ENCODE results near the gene TAF15. TPM values are rescaled to one million over a fixed set of nuclear protein-coding genes. Genes with fewer than 3 reads are reported as not detected.

The TAF15 gene
- polyA plus RNA-seq, 1 of the 3 experiments (the other 2 are of a cell fraction) = 78.0 TPM

- no peak for DNase-seq
- Histone ChIP-seq H3K9me3 (no peaks in the 10 kb centered on the region), H3K79me2 (ENCODE audit: insufficient read depth) (peaks cover 71% of the 10 kb centered on the region), H3K4me1 (ENCODE audit: control insufficient read depth in 1 of 2, insufficient read depth in 2 of 2, low read depth in 1 of 2, low read length in 1 of 2) (no peaks in the 10 kb centered on the region), H3K4me2 (no peak overlapping the region), H4K20me1 (ENCODE audit: insufficient read depth) (0 out of 2 replicates have a peak, but pooled peaks cover 4% of the 10 kb centered on the region), H3K27me3 (ENCODE audit: insufficient read depth) (no peaks in the 10 kb centered on the region), H3K9me2 (no peaks in the 10 kb centered on the region), H3K4me3 (ENCODE audit: low read depth in 2 of 2, low read length in 1 of 2) (no peak overlapping the region), H3F3A (replicated peaks; ENCODE audit: insufficient read depth) (peaks cover 3% of the 10 kb centered on the region), H3K9ac (no peak overlapping the region), H3K36me3 (replicated peaks in 1 of 2; ENCODE audit: control insufficient read depth in 1 of 2, insufficient read depth in 2 of 2, low read length in 1 of 2) (peaks cover 68 to 82% of the 10 kb centered on the region in 2 experiments), H3K27ac (ENCODE audit: low read depth in 2 of 2, low read length in 1 of 2) (no peak overlapping the region), H2AFZ (ENCODE audit: low read depth) (no peak overlapping the region)
- TF ChIP-seq ZBTB33 (IDR thresholded peaks at IDR 0.05; ENCODE audit: borderline replicate concordance, low read depth) (no peak), CHD2 (IDR thresholded peaks at IDR 0.05; ENCODE audit: low read length, partially characterized antibody) (no peak), USF2 (IDR thresholded peaks at IDR 0.05; ENCODE audit: borderline replicate concordance, low read depth, low read length) (no peak), GATA2 (CRISPR knock-in tag; IDR thresholded peaks at IDR 0.05) (no peak), ELF1 (IDR thresholded peaks at IDR 0.05) (no peak), USF1 (IDR thresholded peaks at IDR 0.05; ENCODE audit: borderline replicate concordance, low read depth) (no peak)
- POLR2A ChIA-PET = no interaction called here
- 88% methylated on average over 1 of the region's 1 CpG for WGBS (ENCODE audit: low lambda C conversion rate)
- CTCF ChIA-PET = interaction anchor here (0.8 to 1.4 kb wide), 4 partner anchors 13 to 61 kb away, joined by 3 to 4 read pairs (median 3); no protein-coding TSS in a partner anchor
Observed at GRCh38 chr17:35825206-35825605, 15.9 kb downstream of the TAF15 start.

- no peaks in the 10 kb centered on the region for H3K9me3 ChIP-seq
- H2AFZ ChIP-seq (ENCODE audit: low read depth) = no peak overlapping the region
- no peak overlapping the region for H3K9ac ChIP-seq
- TF ChIP-seq ZBTB33 (IDR thresholded peaks at IDR 0.05; ENCODE audit: borderline replicate concordance, low read depth) (no peak), NFIC (IDR thresholded peaks at IDR 0.05; ENCODE audit: borderline replicate concordance) (no peak), FOXJ3 (CRISPR knock-in tag; IDR thresholded peaks at IDR 0.05) (no peak), NRF1 (IDR thresholded peaks at IDR 0.05; ENCODE audit: low read depth, low read length) (no peak), CTCF (IDR thresholded peaks at IDR 0.05) (no peak), SIN3A (IDR thresholded peaks at IDR 0.05; ENCODE audit: borderline replicate concordance, low read depth, low read length) (no peak), IRF3 (IDR thresholded peaks at IDR 0.05; ENCODE audit: low read depth, low read length) (no peak), TCF12 (IDR thresholded peaks at IDR 0.05) (no peak), GABPA (IDR thresholded peaks at IDR 0.05; ENCODE audit: low read depth) (no peak), JUND (IDR thresholded peaks at IDR 0.05) (no peak), YY1 (IDR thresholded peaks at IDR 0.05; ENCODE audit: low read depth) (no peak)
- no peak for DNase-seq
- H3K27me3 ChIP-seq (ENCODE audit: insufficient read depth) = no peaks in the 10 kb centered on the region
- WGBS (ENCODE audit: low lambda C conversion rate) = 87% methylated on average over 3 of the region's 3 CpGs
- ChIA-PET CTCF (interaction anchor here (0.6 to 2.1 kb wide), 5 partner anchors 9 to 528 kb away, joined by 3 to 11 read pairs (median 3); no protein-coding TSS in a partner anchor), POLR2A (interaction anchor here (0.6 to 0.7 kb wide), 3 partner anchors 32 to 96 kb away, joined by 3 to 4 read pairs (median 4); partner anchors contain the start of gene TAF15)
- no peak overlapping the region for H3K4me2 ChIP-seq
- peaks cover 59 to 85% of the 10 kb centered on the region in 2 experiments for H3K36me3 ChIP-seq (replicated peaks in 1 of 2; ENCODE audit: control insufficient read depth in 1 of 2, insufficient read depth in 2 of 2, low read length in 1 of 2)
- H3K4me3 ChIP-seq (ENCODE audit: low read depth in 2 of 2, low read length in 1 of 2) = no peak overlapping the region
- H4K20me1 ChIP-seq (ENCODE audit: insufficient read depth) = no peaks in the 10 kb centered on the region; the same call in none of the 2 replicates
- H3K79me2 ChIP-seq (ENCODE audit: insufficient read depth) = no peaks in the 10 kb centered on the region
- H3F3A ChIP-seq (replicated peaks; ENCODE audit: insufficient read depth) = peaks cover 22% of the 10 kb centered on the region
- no peak overlapping the region for H3K27ac ChIP-seq (ENCODE audit: low read depth in 2 of 2, low read length in 1 of 2)
- no peaks in the 10 kb centered on the region for H3K9me2 ChIP-seq
- H3K4me1 ChIP-seq (ENCODE audit: control insufficient read depth in 1 of 2, insufficient read depth in 2 of 2, low read depth in 1 of 2, low read length in 1 of 2) = no peaks in the 10 kb centered on the region
Observed at GRCh38 chr17:35841101-35841500, 31.8 kb downstream of the TAF15 start.
